ENCODE measurements around the gene ZFPL1.

DNA sequence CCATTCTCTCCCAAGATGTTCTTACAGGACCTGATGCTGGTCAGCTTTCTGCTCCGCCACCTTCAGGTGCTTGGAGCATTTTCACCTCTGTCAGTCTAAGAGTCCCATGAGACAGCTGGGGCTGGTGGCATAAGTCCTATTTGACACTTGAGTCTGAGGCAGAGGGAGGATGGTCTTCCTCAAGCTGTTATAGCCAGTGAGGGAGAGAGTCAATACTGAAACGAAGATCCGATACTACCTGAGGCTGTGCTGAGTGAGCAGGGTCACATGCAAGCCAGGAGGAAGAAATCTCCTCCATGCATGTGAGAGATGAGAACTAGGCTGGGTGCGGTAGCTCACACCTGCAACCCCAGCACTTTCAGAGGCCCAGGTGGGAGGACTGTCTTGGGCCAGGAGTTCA lies 5.6 kb downstream of the ZFPL1 start:
- TF ChIP-seq, protein P1, sequence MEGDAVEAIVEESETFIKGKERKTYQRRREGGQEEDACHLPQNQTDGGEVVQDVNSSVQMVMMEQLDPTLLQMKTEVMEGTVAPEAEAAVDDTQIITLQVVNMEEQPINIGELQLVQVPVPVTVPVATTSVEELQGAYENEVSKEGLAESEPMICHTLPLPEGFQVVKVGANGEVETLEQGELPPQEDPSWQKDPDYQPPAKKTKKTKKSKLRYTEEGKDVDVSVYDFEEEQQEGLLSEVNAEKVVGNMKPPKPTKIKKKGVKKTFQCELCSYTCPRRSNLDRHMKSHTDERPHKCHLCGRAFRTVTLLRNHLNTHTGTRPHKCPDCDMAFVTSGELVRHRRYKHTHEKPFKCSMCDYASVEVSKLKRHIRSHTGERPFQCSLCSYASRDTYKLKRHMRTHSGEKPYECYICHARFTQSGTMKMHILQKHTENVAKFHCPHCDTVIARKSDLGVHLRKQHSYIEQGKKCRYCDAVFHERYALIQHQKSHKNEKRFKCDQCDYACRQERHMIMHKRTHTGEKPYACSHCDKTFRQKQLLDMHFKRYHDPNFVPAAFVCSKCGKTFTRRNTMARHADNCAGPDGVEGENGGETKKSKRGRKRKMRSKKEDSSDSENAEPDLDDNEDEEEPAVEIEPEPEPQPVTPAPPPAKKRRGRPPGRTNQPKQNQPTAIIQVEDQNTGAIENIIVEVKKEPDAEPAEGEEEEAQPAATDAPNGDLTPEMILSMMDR (IDR thresholded peaks at IDR 0.05): no peak
- TF ChIP-seq POLR2AphosphoS5 (IDR thresholded peaks at IDR 0.05): no peak
